Neuron (in vitro differentiated cells): ENCODE measurements around the gene ARHGAP15.

ENCODE experiments used
- H2AFZ ChIP-seq: one replicate; pipeline ENCODE4 v1.6.1; 2013; ENCODE audit warnings: low read depth, mild to moderate bottlenecking, inconsistent platforms, low read length, moderate library complexity
- H3K27me3 ChIP-seq: one replicate; pipeline ENCODE4 v1.6.1; 2013; ENCODE audit warnings: low read length; ENCODE audit not compliant: insufficient read depth
- H3K36me3 ChIP-seq: one replicate; pipeline ENCODE4 v1.6.1; 2013; ENCODE audit warnings: low read length; ENCODE audit not compliant: insufficient read depth
- H3K4me1 ChIP-seq: one replicate; pipeline ENCODE4 v1.6.1; 2013; ENCODE audit warnings: low read length; ENCODE audit not compliant: insufficient read depth
- H3K4me3 ChIP-seq: 2 replicates; pipeline ENCODE4 v1.5.1; 2013; ENCODE audit warnings: mild to moderate bottlenecking, low read length, moderate library complexity
- H3K9me3 ChIP-seq: one replicate; pipeline ENCODE4 v1.6.1; 2013; ENCODE audit warnings: low read length

ARHGAP15 gene

DNA sequence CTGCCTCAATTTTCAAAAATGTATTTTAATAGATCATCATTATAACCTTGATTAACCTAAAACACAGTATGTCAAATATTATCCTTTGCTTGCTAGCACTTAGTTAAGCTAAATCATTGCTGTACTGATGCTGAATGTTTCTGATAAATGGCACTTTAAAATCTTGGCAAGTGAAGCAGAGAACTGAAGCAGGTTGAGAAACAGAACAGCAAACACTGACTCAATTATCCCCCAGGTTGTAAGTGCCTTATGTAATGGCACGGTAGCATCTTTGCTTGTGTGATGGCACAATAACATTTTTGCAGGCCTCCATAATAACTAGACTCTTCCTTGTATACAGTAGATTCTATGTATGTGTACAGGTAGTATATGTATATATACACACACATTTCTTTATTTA, 33.8 kb downstream of the ARHGAP15 start:
- peaks cover 9% of the 10 kb centered on the region for H3K4me1 ChIP-seq
- H2AFZ ChIP-seq, result no peak overlapping the region
- H3K4me3 ChIP-seq, result no peak overlapping the region
- H3K27me3 ChIP-seq, result no peaks in the 10 kb centered on the region
- H3K9me3 ChIP-seq, result no peaks in the 10 kb centered on the region
- no peaks in the 10 kb centered on the region for H3K36me3 ChIP-seq

DNA sequence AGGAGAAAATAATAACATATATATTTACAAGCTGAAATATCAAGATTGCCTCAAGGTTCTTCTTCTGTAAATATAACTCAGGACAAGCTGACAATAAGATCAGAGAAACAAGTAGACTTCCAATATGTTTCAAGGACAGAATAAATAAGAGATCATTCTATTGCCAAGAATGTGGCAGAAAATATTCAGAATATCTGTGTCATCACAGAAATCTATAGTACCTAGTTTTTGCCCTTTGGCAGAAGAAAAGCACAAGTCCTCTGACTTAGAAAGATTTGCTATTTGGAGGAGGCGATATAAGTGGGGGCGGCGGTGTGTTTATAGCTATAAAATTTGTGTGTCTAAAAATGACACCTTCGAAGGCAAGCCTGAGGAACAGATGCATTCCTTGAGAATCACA, 34.3 kb downstream of the ARHGAP15 start:
- Histone ChIP-seq H3K9me3 (no peaks in the 10 kb centered on the region), H3K4me3 (no peak overlapping the region), H3K36me3 (no peaks in the 10 kb centered on the region), H3K27me3 (no peaks in the 10 kb centered on the region), H3K4me1 (peaks cover 9% of the 10 kb centered on the region), H2AFZ (no peak overlapping the region)

DNA sequence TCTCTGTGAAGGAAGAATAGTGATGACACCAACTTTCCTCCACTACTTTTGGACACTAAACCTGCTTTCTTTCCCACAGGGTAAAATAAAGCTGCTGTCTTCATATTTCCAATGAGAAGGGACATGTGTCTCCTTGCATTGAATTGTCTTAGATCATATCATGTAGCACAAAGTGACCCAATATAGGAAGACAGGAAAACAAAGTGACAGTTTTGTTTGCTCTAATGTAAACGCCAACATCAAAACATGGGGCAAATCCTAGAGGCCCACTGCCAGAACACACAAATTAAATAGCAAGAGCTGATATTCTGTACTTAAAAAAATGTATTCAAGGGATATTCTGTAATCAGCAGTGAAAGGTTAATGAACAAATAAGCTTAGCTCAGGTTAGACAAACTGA, 36.1 kb downstream of the ARHGAP15 start:
- no peaks in the 10 kb centered on the region for H3K36me3 ChIP-seq
- no peak overlapping the region for H2AFZ ChIP-seq
- H3K4me3 ChIP-seq, result no peak overlapping the region
- H3K9me3 ChIP-seq, result no peaks in the 10 kb centered on the region
- H3K4me1 ChIP-seq, result peaks cover 9% of the 10 kb centered on the region
- H3K27me3 ChIP-seq, result no peaks in the 10 kb centered on the region

DNA sequence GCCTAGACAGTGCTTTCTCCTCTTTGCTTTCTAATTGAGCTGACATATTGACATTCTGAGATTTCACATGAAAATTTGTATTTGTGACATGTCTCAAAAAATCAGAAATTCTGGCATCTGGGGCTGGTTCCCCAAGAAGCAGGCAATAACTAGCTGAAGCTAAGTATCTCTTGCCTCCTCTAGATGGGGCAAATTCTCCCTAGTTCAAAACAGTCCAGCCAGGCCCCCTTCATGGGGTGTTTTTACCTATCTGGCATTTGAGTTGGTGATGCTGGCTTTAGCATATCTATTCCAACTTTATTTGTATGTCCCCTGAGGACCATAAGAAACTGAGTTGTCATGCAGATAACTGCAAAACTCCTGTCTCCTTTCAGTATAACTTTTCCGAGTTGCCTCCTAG, 39.9 kb downstream of the ARHGAP15 start:
- Histone ChIP-seq H3K9me3 (no peaks in the 10 kb centered on the region), H3K36me3 (no peaks in the 10 kb centered on the region), H2AFZ (no peak overlapping the region), H3K4me3 (no peak overlapping the region), H3K27me3 (no peaks in the 10 kb centered on the region), H3K4me1 (no peaks in the 10 kb centered on the region)

DNA sequence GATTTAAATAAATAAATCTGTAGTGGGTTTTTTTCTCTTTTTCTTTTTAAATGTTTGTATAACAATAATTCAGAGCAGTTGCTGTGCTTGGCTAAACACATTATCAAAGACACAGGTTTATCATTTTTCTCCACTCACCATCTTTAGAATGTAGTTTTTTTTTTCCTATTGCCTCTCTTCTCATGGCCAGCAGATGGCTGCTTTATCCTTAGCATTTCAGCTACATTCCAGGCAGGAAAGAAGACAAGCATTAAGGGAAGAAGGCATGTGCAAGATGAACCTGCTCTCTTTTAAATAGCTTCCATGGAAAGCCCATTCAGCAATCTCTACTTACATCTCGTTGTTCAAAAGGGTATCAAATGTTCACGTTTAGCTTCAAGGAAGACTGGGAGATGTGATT, 42.6 kb downstream of the ARHGAP15 start:
- no peaks in the 10 kb centered on the region for H3K9me3 ChIP-seq

DNA sequence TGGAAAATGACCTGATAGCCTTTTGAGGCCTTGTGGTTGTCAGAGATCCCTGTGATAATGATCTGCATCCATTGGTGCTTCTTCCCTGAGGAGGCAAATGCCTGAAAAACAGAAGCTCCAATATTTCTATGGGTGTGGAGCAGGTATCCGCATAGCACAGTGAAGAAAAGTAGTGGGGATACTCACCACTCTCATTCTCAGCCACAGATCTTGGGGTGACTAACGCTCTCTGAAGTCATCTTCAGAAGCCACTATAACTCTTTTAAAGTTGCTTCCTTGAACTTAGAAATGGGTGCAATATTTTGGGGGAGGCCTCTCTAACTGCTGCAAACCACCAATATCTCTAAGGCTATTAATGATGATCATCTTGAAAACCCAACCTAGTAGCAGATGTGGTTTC, 46.2 kb downstream of the ARHGAP15 start:
- H3K9me3 ChIP-seq, result no peaks in the 10 kb centered on the region
- H3K4me1 ChIP-seq, result peaks cover 4% of the 10 kb centered on the region
- no peaks in the 10 kb centered on the region for H3K27me3 ChIP-seq
- H3K36me3 ChIP-seq, result no peaks in the 10 kb centered on the region
- H2AFZ ChIP-seq, result no peak overlapping the region
- H3K4me3 ChIP-seq, result no peak overlapping the region

More for the DNA sequence above, 42.6 kb downstream of the ARHGAP15 start:
- H3K27me3 ChIP-seq, result no peaks in the 10 kb centered on the region
- no peak overlapping the region for H3K4me3 ChIP-seq
- no peak overlapping the region for H2AFZ ChIP-seq
- H3K36me3 ChIP-seq, result no peaks in the 10 kb centered on the region
- H3K4me1 ChIP-seq, result no peaks in the 10 kb centered on the region

DNA sequence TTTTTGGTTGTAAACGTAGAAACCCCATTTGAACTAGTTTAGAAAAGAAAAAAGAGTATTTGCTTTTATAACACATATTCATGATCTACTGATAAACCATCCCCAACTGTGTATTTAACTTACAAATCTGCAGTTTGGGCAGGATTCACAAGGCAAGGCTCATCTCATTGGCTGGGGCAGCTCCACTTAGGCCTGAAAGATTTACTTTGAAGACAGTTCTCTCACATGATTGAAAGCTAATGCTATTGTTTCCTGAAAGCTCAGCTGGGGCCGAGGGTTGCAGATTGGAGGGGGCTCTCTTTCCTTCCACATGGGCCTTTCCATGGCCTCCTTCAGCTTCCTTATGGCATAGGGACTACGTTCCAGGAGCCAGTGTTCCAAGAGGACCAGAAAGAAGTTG, 47.4 kb downstream of the ARHGAP15 start:
- no peak overlapping the region for H2AFZ ChIP-seq
- H3K9me3 ChIP-seq, result no peaks in the 10 kb centered on the region
- no peaks in the 10 kb centered on the region for H3K27me3 ChIP-seq
- peaks cover 4% of the 10 kb centered on the region for H3K4me1 ChIP-seq
- no peak overlapping the region for H3K4me3 ChIP-seq
- no peaks in the 10 kb centered on the region for H3K36me3 ChIP-seq

DNA sequence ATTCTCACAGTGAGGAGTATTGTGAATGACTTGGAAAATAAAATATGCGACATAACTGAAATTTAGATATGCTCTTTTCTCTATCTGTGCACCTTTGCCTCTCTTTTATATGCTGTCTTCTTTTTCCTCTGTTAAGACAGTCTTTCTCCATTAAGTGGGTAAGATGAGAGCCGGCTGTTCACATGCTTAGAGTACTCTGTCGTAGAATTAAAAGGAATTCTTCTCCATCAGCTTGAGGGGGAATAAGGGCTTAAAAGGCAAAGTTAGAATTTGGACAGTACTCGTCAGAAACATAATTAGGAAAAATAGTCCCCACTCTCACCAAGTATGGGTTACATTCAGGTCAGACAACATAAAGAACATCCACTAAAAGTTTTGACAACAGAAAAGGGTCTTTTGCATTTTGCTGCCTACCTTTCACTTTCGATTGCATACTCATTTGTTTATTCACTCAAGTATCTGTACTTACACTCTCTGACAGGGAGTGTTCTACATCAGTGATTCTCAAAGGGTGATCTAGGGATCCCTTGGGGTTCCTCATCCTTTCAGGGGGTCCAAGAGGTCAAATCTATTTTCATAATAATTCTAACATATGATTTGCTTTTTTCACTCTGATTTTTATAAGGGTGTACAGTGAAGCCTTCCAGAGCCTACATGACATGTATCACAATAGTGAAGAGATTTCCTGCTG, 48.0 kb downstream of the ARHGAP15 start:
- no peak overlapping the region for H2AFZ ChIP-seq
- H3K4me1 ChIP-seq, result peaks cover 4% of the 10 kb centered on the region
- no peaks in the 10 kb centered on the region for H3K9me3 ChIP-seq
- no peaks in the 10 kb centered on the region for H3K27me3 ChIP-seq
- no peak overlapping the region for H3K4me3 ChIP-seq
- no peaks in the 10 kb centered on the region for H3K36me3 ChIP-seq

DNA sequence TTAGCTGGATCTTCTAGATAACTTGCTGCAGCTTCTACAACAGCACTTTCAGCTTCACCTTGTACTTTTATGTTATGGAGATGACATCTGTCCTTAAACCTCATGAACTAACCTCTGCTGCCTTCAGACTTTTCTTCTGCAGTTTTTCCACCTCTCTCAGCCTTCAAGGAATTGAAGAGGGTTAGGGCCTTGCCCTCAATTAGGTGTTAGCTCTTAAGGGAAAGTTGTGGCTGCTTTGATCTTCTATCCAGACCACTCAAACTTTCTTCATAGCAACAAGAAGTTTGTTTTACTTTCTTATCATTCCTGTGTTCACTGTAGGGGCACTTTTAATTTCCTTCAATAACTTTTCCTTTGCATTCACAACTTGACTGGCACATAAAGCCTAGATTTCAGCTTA, 52.3 kb downstream of the ARHGAP15 start:
- Histone ChIP-seq H3K36me3 (no peaks in the 10 kb centered on the region), H3K4me3 (no peak overlapping the region), H3K27me3 (no peaks in the 10 kb centered on the region), H3K9me3 (no peaks in the 10 kb centered on the region), H3K4me1 (peaks cover 4% of the 10 kb centered on the region), H2AFZ (no peak overlapping the region)

DNA sequence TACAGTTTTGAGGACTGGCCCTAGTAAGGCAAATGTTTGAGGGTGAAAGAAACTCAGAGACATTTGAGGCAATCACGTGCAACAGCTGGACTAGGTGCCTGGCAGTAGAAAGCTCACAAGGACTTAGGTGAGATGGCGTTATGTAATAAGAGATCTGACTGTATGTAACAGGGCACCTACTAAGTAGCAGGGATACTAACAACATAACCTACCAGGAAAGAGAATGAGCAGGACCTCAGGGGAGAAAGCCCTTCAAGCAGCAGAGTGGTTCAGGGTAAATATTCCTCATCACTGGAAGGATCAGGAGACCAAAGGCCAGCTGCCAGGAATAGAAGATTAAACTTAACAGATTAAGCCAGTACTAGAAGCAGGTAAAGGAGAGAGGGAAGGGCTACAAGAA, 53.4 kb downstream of the ARHGAP15 start:
- Histone ChIP-seq H3K9me3 (no peaks in the 10 kb centered on the region), H2AFZ (no peak overlapping the region), H3K36me3 (no peaks in the 10 kb centered on the region), H3K4me3 (no peak overlapping the region), H3K4me1 (no peaks in the 10 kb centered on the region), H3K27me3 (no peaks in the 10 kb centered on the region)

DNA sequence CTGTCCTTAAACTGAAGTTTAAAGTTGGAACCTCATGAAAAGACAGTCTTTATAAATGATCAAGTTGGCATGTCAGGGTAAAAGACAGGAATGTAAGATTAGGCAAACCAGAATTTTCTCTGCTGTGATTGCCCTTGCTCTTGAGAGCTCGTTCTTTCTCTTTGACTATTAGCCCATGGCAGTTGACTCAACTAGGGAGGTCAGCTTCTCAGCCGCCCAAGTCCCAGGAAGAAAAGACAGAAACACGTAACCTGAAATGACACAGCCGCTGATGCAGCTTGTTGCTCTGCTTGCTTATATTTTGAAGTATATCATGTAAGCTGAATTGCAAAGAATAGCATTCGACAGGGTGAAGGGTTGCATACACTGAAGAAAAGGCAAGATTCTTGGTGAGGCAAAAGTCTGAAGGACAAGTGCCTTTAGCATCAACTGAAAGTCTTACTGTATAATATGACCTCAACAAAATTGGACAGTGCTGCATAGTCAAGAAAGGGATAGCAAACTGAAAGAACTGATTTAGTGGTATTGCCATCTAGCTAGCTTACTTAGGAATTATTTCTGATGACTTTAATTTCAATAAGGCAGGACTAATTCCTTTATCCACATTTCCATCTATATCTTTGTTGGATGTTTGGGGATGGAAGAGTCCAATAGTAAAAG, 54.7 kb downstream of the ARHGAP15 start:
- Histone ChIP-seq H3K36me3 (no peaks in the 10 kb centered on the region), H3K9me3 (no peaks in the 10 kb centered on the region), H2AFZ (no peak overlapping the region), H3K4me1 (no peaks in the 10 kb centered on the region), H3K27me3 (no peaks in the 10 kb centered on the region), H3K4me3 (no peak overlapping the region)

DNA sequence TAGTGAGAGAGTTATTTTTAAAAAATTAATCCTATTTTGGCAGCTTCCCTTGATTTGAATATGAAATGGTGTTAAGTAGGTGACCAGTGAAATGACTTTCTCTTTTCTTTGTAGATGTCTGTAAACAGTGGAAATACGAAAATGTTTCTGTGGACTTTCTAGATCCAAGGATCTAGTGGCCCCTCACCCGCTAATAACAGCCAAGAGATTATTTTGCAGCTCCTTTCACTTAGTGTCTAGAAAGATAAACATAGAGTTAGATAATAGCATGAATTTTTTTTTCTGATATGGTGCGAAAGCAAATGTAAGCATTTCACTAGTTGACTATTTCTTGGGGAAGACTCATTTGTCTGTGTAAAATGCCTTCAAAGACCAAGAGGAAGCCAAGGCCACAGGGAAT, 57.7 kb downstream of the ARHGAP15 start:
- Histone ChIP-seq H3K9me3 (no peaks in the 10 kb centered on the region), H3K4me1 (no peaks in the 10 kb centered on the region), H2AFZ (no peak overlapping the region), H3K4me3 (no peak overlapping the region), H3K36me3 (no peaks in the 10 kb centered on the region), H3K27me3 (no peaks in the 10 kb centered on the region)

DNA sequence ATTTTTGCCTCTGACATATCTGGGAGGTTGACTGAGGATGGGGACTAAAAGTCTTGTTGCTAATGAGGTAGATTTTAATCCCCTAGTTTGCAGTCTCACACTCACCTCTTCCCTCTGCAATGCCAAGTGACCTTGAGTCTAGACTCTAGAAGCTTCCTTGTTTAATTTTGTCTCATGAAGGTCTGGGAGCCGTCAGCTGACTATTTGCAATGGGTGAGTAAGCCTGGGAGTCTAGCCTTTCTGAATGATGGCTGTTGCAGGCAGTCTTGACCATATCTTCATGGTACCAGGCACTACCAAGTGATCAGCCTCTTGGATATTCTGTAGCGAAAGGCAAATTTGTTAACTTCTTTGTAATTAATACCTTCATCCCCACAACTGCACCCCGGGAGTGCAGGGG, 61.2 kb downstream of the ARHGAP15 start:
- no peak overlapping the region for H3K4me3 ChIP-seq
- no peaks in the 10 kb centered on the region for H3K36me3 ChIP-seq
- H2AFZ ChIP-seq, result no peak overlapping the region
- no peaks in the 10 kb centered on the region for H3K4me1 ChIP-seq
- H3K9me3 ChIP-seq, result no peaks in the 10 kb centered on the region
- H3K27me3 ChIP-seq, result no peaks in the 10 kb centered on the region

DNA sequence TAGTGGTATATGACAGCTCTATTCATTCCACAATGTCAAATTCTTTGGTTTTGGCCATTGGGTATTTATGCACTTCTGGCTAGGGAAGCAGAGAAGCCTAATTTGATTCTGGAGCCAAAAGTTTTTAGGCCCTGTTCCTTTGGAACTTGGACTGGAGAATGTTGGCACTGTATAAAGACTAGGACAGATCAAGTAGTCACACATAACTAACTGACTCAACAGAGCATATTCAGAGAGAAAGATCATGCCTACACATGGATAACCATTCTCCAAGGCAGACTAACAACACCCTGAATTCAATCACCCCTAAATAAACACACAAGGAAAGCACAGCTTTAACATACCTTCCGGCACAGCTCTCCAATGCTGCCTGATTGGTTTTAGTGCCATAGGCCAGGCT, 62.9 kb downstream of the ARHGAP15 start:
- H3K36me3 ChIP-seq, result no peaks in the 10 kb centered on the region
- no peak overlapping the region for H2AFZ ChIP-seq
- H3K9me3 ChIP-seq, result no peaks in the 10 kb centered on the region
- no peak overlapping the region for H3K4me3 ChIP-seq
- H3K4me1 ChIP-seq, result no peaks in the 10 kb centered on the region
- no peaks in the 10 kb centered on the region for H3K27me3 ChIP-seq
